Colon (tissue), 2 donors: Measurements from ENCODE around the gene MS4A15.
"Not testable (repeated sequence)": the region's sequence is repeated elsewhere in the genome, so short reads cannot be mapped to it uniquely, and the experiment has no call there.

Experiments
- FAIRE-seq: peaks from 2 replicates; lab custom pipeline; 2012; peaks lifted over from hg19 to GRCh38; lab: Jason Lieb, UNC
- donor health status: control.
- donor health status: control.

The MS4A15 gene, protein sequence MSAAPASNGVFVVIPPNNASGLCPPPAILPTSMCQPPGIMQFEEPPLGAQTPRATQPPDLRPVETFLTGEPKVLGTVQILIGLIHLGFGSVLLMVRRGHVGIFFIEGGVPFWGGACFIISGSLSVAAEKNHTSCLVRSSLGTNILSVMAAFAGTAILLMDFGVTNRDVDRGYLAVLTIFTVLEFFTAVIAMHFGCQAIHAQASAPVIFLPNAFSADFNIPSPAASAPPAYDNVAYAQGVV

GRCh38 chr11:60756307-60757032 lies at the start of gene MS4A15:
TSS of gene MS4A15 (plus strand) at chr11:60756867. CDS start at chr11:60763734, 6,867 bp downstream.
- FAIRE-seq, result no peak

DNA sequence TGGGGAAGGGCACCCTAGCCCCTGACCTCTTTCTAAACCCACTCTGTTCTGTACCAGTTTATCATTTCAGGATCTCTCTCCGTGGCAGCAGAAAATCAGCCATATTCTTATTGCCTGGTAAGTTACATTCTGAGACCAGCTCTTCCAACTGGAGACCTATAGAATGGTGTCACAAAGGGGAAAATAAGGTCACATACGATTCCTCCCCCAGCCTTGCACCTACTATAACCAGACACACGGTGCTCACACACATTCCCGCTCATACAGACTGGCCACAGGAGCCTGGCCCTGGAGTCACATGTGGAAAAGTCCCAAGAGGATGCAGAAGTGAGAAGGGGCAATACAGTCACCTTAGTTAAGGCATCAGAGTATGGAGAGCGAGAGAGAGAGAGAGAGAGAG lies 49.7 kb upstream of the MS4A15 start:
- no peak for FAIRE-seq

- no peak for FAIRE-seq
These were observed 46.2 kb upstream of the MS4A15 start for GRCh38 chr11:60710482-60710881.

DNA sequence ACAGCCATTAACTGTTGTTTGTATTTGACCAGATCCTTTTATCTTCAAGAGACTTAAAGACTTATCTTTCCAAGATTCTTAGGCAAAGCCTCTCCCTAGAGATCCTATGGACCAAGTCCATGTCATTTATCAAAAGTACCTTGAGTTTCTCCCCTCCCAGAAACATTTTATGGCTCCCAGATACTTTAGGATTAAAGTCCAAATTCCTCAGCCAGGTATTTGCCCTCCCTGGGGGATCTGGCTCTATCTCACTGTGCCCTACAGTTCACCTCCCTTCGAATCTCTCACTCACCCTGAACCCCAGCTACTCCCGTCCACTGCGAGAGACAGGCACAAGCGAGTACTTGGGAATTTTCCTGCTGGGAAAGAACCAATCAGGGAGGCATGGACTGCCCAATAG lies 45.4 kb upstream of the MS4A15 start:
- FAIRE-seq, result no peak

GRCh38 chr11:60713423-60713822 lies 43.2 kb upstream of the MS4A15 start:
- not testable (repeated sequence) for FAIRE-seq

DNA sequence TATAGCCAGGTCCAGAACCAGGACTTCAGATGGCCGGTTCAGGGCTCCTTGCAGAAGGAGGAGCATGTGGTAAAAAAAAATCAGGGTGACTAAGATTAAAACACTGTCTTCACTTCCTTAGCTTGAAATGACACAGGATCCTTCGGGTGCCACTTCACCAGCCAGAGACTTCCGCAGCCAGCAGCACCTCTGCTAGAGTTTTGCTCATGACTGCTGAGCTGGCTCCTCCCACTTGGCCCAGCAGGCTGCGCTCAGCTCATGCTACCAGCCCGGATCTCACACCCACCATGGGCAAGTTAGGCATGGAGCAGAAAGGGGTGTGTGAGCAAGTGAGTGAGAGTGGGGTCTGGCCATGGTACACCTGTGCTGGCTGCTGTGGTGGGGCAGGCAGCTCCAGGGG lies 38.7 kb upstream of the MS4A15 start:
- no peak for FAIRE-seq

DNA sequence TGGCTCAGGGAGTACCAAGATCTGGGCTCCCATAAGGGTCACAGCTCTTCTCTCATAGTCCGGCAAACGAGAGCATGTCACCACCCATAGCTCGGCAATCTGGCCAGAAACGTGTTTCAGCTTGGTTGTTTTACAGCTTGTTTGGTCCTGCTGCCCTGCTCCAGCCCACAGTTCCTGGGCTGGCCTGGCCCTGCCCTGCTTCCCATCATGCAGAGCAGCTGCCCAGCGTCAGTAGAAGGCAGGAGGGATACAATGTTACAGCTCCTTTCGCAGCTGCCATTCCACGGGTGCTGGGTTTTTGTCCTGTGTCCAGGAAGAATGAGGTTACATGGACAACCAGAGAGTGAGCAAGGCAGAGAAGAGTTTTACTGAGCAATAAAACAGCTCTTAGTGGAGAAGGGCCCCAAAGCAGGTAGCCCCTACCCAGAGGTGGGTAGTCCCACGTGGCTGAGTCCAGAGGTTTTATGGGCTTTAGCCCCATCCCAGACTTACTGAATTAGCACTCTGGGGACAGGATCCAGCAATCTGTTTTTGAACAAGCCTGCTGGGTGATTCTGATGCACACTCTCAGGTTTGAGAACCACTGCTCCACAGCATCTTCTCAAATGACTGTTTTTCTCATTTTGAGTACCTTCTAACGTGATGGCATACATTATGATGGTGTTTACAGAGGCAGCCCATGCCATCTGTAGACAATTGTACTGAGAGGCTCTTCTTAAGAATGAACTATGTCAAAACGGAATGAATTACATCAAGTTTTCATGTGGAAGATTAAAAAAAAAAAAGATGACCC lies 37.9 kb upstream of the MS4A15 start:
- FAIRE-seq, result no peak

DNA sequence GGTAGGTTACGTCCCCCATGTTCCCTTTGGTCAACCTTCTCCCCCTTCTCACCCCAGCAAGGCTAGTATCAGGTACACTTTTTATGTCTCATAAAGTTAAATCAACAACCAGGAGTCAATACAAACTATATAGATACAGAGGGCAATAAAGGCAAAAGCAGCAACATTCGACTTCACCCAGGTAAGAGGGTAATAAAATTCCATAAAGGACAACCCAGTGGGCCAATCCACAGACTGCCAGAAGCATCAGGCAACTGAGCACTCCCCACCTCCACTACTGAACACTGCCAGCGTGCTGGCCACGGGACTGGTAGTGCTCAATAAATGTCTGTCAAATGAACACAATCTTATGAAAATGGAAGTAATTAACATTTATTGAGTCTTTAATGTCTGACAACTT lies 37.3 kb upstream of the MS4A15 start:
- no peak for FAIRE-seq

DNA sequence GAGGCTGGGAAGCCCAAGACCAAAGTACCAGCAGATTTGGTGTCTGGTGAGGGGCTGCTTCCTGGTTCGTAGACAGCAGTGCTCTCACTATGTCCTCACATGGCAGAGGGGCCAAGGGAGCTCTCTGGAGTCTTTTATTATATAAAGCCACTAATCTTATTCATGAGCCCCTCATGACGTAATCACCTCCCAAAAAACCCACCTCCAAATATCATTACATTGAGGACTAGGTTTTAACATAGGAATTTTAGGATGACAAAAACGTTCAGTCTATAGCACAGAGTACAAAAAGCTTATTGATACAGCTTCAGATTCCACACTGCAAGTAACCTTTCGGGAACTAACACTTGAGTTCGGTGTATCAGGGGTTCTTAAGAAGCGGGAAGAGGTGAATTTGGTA lies 36.2 kb upstream of the MS4A15 start:
- FAIRE-seq, result no peak

DNA sequence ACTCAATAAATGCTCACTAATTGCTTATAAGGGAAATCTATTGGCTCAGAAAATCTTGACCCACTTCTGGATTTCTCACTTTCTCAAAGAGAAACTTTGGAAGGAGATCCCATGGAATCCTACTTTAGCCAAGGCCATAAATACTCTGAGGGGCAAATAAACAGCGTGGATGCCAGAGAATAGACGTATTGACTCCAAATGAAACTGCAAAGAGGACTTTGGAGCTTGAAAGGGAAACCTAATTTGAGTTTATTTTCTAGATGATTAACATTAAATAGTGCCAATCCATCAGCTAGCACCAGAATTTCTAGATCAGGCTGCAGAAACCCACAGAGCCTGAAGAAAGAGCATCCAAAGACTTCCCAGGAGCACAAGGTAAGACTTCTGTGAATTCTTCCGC lies 32.2 kb upstream of the MS4A15 start, which contains the start of gene MS4A18:
MS4A18 (plus strand) TSS at position 301 of the 400 bp plus-strand sequence.
- FAIRE-seq, result no peak

GRCh38 chr11:60725592-60725991 lies 31.1 kb upstream of the MS4A15 start:
- FAIRE-seq, result no peak

GRCh38 chr11:60731586-60731985 lies 25.1 kb upstream of the MS4A15 start:
- FAIRE-seq, result no peak

DNA sequence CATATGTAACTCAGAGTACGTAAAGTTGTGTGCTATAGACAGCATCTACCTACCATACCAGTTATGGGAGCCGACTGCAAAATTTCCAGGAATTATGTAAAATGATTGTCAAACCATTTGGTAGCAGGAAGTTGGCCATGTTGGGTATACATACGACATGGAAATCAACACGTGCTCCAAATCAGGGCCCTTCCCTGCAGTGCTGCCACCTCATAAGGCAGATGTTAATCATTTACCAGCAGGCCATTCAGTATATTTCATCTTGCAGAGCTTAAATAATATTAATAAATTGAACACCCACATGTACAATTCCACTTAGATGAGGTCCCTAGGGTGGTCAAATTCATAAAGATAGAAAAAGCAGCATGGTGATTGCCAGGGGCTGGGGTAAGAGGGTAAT lies 22.4 kb upstream of the MS4A15 start:
- no peak for FAIRE-seq

GRCh38 chr11:60739114-60739513 lies 17.6 kb upstream of the MS4A15 start:
- FAIRE-seq, result no peak

GRCh38 chr11:60740573-60740972 lies 16.1 kb upstream of the MS4A15 start:
- FAIRE-seq, result no peak

- no peak for FAIRE-seq
These were observed 15.2 kb upstream of the MS4A15 start for GRCh38 chr11:60741421-60741820.

GRCh38 chr11:60743058-60743457 lies 13.6 kb upstream of the MS4A15 start:
- no peak for FAIRE-seq

GRCh38 chr11:60744114-60744513 lies 12.6 kb upstream of the MS4A15 start:
- FAIRE-seq, result no peak

DNA sequence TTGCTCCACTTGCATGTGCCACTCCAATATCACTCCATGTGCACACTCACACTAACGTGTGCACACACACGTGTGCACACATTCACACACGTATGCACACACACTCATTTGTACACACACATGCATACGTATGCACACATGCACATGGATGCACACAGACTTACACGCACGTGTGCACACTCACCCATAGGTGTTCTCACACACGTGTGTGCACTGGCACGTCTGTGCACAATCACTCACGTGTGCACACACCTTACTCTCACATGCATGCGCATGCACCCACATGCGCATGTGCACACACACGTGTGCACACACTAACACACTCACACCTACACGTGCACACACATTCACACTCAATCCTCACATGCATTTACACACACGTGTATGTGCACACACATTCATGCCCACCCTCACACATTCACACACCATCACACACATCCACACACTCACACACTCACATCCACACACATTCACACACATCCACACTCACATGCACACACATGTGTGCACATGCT lies 9.3 kb upstream of the MS4A15 start:
- FAIRE-seq, result no peak

GRCh38 chr11:60748225-60748624 lies 8.4 kb upstream of the MS4A15 start:
- FAIRE-seq, result no peak

GRCh38 chr11:60748821-60749220 lies 7.8 kb upstream of the MS4A15 start:
- no peak for FAIRE-seq

DNA sequence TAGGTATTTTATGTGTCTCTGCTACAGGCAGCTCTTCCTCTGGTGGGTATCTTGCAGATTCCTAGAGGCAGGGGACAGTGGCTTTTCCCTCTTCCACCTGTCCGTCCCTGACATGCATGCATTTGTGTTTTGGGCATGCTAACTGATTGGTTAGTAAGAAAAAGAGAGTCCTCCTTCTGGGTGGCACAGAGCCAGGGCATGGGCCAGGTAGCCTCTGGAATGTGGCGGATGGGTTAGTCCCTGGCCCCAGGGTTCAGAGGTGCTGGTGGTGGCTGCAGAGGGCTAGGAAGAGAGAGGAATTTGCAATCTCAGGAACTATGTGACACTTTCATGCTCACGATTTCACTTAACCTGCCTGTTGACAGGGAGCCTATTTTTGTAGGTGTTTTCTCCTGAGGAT lies 5.8 kb upstream of the MS4A15 start:
- no peak for FAIRE-seq

DNA sequence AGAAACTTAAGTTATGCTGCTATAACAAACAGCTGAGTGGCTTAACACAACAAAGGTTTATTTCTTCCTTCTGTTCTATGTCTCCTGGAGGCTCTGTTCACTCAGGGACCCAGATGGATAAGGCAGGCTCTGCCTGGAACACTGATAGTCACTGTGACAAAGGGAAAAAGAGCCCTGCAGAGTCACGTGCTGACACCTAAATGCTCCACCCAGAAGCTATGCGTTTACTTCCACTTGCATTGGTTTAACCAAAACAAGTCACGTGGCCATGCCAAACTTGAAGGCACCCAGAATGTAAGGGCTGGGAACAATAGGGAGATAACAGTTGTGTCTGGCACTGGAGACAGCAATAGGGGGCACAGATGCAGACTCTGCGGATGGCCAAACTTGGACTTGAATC lies 3.4 kb upstream of the MS4A15 start:
- no peak for FAIRE-seq
